ENCODE measurements around the gene CCDC149. TPM values are rescaled to one million over a fixed set of nuclear protein-coding genes. Genes with fewer than 3 reads are reported as not detected.
A peak's percentile ranks its signal among the peaks of the same experiment; 100 is the strongest.

The CCDC149 gene
- total and polyA plus RNA-seq, 11 donors, result 5.8 to 14.7 (median 9.9) TPM

GRCh38 chr4:24783506-24783905 is 129.3 kb downstream of the CCDC149 start:
- 74 to 81% (median 79%) methylated on average over 3 of the region's 3 CpGs for WGBS, 4 donors
- ATAC-seq (no peak), DNase-seq (no peak)
- Histone ChIP-seq H3K4me1 (peaks cover 0 to 33% (median 16%) of the 10 kb centered on the region in 12 donors), H3K9me3 (peaks cover 0 to 17% (median 0%) of the 10 kb centered on the region in 12 donors), H3K27me3 (no peaks in the 10 kb centered on the region), H3K27ac (no peak overlapping the region), H3K4me3 (no peak overlapping the region), H3K36me3 (no peaks in the 10 kb centered on the region)
- intact Hi-C loops (cut with DNase I), result no loop called here
- TF ChIP-seq, protein P1, sequence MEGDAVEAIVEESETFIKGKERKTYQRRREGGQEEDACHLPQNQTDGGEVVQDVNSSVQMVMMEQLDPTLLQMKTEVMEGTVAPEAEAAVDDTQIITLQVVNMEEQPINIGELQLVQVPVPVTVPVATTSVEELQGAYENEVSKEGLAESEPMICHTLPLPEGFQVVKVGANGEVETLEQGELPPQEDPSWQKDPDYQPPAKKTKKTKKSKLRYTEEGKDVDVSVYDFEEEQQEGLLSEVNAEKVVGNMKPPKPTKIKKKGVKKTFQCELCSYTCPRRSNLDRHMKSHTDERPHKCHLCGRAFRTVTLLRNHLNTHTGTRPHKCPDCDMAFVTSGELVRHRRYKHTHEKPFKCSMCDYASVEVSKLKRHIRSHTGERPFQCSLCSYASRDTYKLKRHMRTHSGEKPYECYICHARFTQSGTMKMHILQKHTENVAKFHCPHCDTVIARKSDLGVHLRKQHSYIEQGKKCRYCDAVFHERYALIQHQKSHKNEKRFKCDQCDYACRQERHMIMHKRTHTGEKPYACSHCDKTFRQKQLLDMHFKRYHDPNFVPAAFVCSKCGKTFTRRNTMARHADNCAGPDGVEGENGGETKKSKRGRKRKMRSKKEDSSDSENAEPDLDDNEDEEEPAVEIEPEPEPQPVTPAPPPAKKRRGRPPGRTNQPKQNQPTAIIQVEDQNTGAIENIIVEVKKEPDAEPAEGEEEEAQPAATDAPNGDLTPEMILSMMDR (IDR thresholded peaks at IDR 0.05), result no peak
- TF ChIP-seq POLR2A (IDR thresholded peaks at IDR 0.05), result no peak

GRCh38 chr4:24781999-24782745 is 130.7 kb downstream of the CCDC149 start:
- peak; percentile 28 to 68 (median 52) for ATAC-seq
- no peak overlapping the region for H3K4me3 ChIP-seq
- H3K36me3 ChIP-seq, result no peaks in the 10 kb centered on the region
- WGBS, 4 donors, result 30 to 31% (median 31%) methylated on average over 6 of the region's 6 CpGs
- intact Hi-C loops (cut with DNase I), result no loop called here
- H3K27ac ChIP-seq, result peak overlapping the region in 9 of 12 donors; percentile 22 to 73 (median 43)
- H3K4me1 ChIP-seq, result peaks cover 0 to 39% (median 16%) of the 10 kb centered on the region in 12 donors
- TF ChIP-seq, protein P1 (IDR thresholded peaks at IDR 0.05), result no peak
- no peak for TF ChIP-seq POLR2A (IDR thresholded peaks at IDR 0.05)
- no peaks in the 10 kb centered on the region for H3K27me3 ChIP-seq
- peak in 1 of 5 donors; percentile 18 for DNase-seq
- peaks cover 0 to 12% (median 0%) of the 10 kb centered on the region in 12 donors for H3K9me3 ChIP-seq

GRCh38 chr4:24780936-24781495 is 131.8 kb downstream of the CCDC149 start:
- no peak for ATAC-seq
- TF ChIP-seq, protein P1 (IDR thresholded peaks at IDR 0.05), result no peak
- TF ChIP-seq POLR2A (IDR thresholded peaks at IDR 0.05), result no peak

GRCh38 chr4:24778464-24779225 is 134.2 kb downstream of the CCDC149 start:
- H3K27ac ChIP-seq, result peak overlapping the region in 5 of 12 donors; percentile 1 to 62 (median 52)
- intact Hi-C loops (cut with DNase I), result no loop called here
- ATAC-seq (peak; percentile 59 to 85 (median 73)), DNase-seq (peak in 1 of 5 donors; percentile 18)
- no peaks in the 10 kb centered on the region for H3K27me3 ChIP-seq
- WGBS, 4 donors, result 50 to 55% (median 53%) methylated on average over 3 of the region's 3 CpGs
- peaks cover 0 to 39% (median 16%) of the 10 kb centered on the region in 12 donors for H3K4me1 ChIP-seq
- H3K4me3 ChIP-seq, result no peak overlapping the region
- no peaks in the 10 kb centered on the region for H3K36me3 ChIP-seq
- no peaks in the 10 kb centered on the region for H3K9me3 ChIP-seq
- TF ChIP-seq POLR2A (IDR thresholded peaks at IDR 0.05), result no peak
- TF ChIP-seq, protein P1 (IDR thresholded peaks at IDR 0.05), result no peak

More at GRCh38 chr4:24780936-24781495, 131.8 kb downstream of the CCDC149 start:
- H3K27ac ChIP-seq, result peak overlapping the region in 1 of 12 donors; percentile 69
- no peak for DNase-seq
- no peak overlapping the region for H3K4me3 ChIP-seq
- H3K9me3 ChIP-seq, result peaks cover 0 to 2% (median 0%) of the 10 kb centered on the region in 12 donors
- intact Hi-C loops (cut with DNase I), result no loop called here
- H3K36me3 ChIP-seq, result no peaks in the 10 kb centered on the region
- peaks cover 0 to 39% (median 16%) of the 10 kb centered on the region in 12 donors for H3K4me1 ChIP-seq
- WGBS, 4 donors, result 77 to 100% (median 93%) methylated on average over 2 of the region's 2 CpGs
- no peaks in the 10 kb centered on the region for H3K27me3 ChIP-seq

Measured in heart left ventricle (tissue), 16 donors.